ENCODE results near the gene PDCD1.

DNA sequence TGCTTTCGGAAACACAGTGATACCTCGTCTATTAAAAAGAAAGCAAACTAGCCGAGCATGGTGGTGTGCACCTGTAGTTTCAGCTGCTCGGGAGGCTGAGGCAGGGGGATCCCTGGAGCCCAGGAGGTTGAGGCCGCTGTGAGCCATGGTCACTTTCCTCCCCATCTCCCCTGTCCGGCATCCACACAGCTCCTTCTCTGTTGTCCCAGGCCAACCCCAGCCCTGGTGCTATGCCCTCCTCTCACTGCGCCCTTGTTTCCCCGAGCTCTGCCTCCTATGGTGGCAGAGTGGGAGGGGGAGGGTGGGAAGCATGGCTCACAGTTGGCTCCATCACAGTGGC lies 26.2 kb upstream of the PDCD1 start:
- TF ChIP-seq, protein P1, sequence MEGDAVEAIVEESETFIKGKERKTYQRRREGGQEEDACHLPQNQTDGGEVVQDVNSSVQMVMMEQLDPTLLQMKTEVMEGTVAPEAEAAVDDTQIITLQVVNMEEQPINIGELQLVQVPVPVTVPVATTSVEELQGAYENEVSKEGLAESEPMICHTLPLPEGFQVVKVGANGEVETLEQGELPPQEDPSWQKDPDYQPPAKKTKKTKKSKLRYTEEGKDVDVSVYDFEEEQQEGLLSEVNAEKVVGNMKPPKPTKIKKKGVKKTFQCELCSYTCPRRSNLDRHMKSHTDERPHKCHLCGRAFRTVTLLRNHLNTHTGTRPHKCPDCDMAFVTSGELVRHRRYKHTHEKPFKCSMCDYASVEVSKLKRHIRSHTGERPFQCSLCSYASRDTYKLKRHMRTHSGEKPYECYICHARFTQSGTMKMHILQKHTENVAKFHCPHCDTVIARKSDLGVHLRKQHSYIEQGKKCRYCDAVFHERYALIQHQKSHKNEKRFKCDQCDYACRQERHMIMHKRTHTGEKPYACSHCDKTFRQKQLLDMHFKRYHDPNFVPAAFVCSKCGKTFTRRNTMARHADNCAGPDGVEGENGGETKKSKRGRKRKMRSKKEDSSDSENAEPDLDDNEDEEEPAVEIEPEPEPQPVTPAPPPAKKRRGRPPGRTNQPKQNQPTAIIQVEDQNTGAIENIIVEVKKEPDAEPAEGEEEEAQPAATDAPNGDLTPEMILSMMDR (conservative IDR thresholded peaks at IDR 0.05; ENCODE audit: low read depth, low read length): no peak
- no peak for TF ChIP-seq EZH2 (IDR thresholded peaks at IDR 0.05; ENCODE audit: low read length, unreplicated experiment)
- TF ChIP-seq EZH2phosphoT487 (IDR thresholded peaks at IDR 0.05; ENCODE audit: borderline replicate concordance, low read length): no peak

Measured in PC-3 (cell line).